ENCODE results near the gene PLA2G6. TPM values are rescaled to one million over a fixed set of nuclear protein-coding genes. Genes with fewer than 3 reads are reported as not detected.

The PLA2G6 gene
- total and polyA plus RNA-seq, 2 of the 13 experiments (the other 11 are each of a cell fraction or from before 2014, with no cell fraction given), result 4.8 to 11.5 TPM

DNA sequence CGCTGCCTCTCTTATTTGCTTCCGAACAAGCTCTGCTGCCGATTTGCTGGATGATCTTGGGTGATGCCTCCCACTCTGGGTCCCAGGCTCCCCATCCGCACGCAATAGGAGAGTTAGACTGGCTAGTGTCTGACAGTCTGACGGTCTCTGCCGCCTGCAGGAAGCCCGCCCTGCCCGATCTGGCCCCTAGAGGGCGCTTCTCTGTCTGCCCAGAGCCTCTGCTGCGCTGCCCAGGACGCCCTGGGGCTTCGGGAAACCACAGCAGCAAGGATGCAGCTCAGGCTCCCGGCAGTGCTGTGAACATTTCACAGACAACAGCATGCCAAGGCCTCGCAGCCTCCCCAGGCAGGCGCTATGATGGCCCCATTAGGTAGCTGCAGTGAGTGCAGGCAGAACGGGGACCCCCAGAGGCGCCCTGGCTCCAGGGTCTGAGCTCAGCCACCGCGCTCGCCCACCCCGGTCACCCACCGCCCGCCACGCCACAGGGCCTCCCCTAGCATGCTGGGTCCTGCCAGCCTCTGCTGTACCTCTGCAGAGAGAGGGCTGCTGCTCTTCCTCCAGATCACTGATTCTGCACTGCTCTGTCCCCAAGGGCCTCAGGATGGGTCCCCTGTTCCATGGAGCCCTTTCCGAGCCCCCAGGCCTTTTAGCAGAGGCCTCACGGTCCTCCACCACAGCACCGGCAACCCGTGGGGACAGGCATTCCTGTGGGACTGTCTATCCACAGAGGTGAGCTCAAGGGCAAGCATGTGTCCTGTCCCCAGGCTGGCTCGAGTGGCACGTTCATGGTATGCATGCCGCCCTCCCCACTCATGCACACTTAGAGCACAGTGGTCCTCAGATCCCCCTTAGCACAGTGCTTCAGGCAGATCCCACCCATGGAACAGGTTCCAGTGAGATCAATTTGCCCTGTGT lies 66.9 kb downstream of the PLA2G6 start (continued):
- TF ChIP-seq, protein P1, sequence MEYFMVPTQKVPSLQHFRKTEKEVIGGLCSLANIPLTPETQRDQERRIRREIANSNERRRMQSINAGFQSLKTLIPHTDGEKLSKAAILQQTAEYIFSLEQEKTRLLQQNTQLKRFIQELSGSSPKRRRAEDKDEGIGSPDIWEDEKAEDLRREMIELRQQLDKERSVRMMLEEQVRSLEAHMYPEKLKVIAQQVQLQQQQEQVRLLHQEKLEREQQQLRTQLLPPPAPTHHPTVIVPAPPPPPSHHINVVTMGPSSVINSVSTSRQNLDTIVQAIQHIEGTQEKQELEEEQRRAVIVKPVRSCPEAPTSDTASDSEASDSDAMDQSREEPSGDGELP (IDR thresholded peaks at IDR 0.05; ENCODE audit: borderline replicate concordance, low read depth), result no peak
- TF ChIP-seq, protein P2, sequence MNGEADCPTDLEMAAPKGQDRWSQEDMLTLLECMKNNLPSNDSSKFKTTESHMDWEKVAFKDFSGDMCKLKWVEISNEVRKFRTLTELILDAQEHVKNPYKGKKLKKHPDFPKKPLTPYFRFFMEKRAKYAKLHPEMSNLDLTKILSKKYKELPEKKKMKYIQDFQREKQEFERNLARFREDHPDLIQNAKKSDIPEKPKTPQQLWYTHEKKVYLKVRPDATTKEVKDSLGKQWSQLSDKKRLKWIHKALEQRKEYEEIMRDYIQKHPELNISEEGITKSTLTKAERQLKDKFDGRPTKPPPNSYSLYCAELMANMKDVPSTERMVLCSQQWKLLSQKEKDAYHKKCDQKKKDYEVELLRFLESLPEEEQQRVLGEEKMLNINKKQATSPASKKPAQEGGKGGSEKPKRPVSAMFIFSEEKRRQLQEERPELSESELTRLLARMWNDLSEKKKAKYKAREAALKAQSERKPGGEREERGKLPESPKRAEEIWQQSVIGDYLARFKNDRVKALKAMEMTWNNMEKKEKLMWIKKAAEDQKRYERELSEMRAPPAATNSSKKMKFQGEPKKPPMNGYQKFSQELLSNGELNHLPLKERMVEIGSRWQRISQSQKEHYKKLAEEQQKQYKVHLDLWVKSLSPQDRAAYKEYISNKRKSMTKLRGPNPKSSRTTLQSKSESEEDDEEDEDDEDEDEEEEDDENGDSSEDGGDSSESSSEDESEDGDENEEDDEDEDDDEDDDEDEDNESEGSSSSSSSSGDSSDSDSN (CRISPR knock-in tag; IDR thresholded peaks at IDR 0.05), result 0 out of 2 replicates have a peak, but pooled peaks have one; percentile 19
- TF ChIP-seq ZNF430 (CRISPR knock-in tag; IDR thresholded peaks at IDR 0.05) (no peak), MEF2D (CRISPR knock-in tag; IDR thresholded peaks at IDR 0.05) (no peak), POLR2A (IDR thresholded peaks at IDR 0.05; ENCODE audit: insufficient read depth in 1 of 2, low read depth in 2 of 2, low read length in 2 of 2) (no peak), SAP130 (CRISPR knock-in tag; IDR thresholded peaks at IDR 0.05; ENCODE audit: low read depth) (peak; percentile 44), KDM2A (CRISPR knock-in tag; IDR thresholded peaks at IDR 0.05; ENCODE audit: borderline replicate concordance, low read depth) (peak; percentile 70; the same call in 1 of the 2 replicates)
- TF ChIP-seq, protein P3, sequence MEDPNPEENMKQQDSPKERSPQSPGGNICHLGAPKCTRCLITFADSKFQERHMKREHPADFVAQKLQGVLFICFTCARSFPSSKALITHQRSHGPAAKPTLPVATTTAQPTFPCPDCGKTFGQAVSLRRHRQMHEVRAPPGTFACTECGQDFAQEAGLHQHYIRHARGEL (CRISPR knock-in tag; IDR thresholded peaks at IDR 0.05), result no peak
- TF ChIP-seq, protein P4, sequence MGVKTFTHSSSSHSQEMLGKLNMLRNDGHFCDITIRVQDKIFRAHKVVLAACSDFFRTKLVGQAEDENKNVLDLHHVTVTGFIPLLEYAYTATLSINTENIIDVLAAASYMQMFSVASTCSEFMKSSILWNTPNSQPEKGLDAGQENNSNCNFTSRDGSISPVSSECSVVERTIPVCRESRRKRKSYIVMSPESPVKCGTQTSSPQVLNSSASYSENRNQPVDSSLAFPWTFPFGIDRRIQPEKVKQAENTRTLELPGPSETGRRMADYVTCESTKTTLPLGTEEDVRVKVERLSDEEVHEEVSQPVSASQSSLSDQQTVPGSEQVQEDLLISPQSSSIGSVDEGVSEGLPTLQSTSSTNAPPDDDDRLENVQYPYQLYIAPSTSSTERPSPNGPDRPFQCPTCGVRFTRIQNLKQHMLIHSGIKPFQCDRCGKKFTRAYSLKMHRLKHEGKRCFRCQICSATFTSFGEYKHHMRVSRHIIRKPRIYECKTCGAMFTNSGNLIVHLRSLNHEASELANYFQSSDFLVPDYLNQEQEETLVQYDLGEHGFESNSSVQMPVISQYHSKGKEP (CRISPR knock-in tag; IDR thresholded peaks at IDR 0.05), result no peak
- TF ChIP-seq, protein P5, sequence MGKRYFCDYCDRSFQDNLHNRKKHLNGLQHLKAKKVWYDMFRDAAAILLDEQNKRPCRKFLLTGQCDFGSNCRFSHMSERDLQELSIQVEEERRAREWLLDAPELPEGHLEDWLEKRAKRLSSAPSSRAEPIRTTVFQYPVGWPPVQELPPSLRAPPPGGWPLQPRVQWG (CRISPR knock-in tag; IDR thresholded peaks at IDR 0.05; ENCODE audit: borderline replicate concordance, low read depth), result no peak
- TF ChIP-seq, protein P6, sequence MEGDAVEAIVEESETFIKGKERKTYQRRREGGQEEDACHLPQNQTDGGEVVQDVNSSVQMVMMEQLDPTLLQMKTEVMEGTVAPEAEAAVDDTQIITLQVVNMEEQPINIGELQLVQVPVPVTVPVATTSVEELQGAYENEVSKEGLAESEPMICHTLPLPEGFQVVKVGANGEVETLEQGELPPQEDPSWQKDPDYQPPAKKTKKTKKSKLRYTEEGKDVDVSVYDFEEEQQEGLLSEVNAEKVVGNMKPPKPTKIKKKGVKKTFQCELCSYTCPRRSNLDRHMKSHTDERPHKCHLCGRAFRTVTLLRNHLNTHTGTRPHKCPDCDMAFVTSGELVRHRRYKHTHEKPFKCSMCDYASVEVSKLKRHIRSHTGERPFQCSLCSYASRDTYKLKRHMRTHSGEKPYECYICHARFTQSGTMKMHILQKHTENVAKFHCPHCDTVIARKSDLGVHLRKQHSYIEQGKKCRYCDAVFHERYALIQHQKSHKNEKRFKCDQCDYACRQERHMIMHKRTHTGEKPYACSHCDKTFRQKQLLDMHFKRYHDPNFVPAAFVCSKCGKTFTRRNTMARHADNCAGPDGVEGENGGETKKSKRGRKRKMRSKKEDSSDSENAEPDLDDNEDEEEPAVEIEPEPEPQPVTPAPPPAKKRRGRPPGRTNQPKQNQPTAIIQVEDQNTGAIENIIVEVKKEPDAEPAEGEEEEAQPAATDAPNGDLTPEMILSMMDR (CRISPR knock-in tag; IDR thresholded peaks at IDR 0.05), result peak; percentile 92
